ENCODE data around the gene CCSER1.

- TF ChIP-seq, protein P1, sequence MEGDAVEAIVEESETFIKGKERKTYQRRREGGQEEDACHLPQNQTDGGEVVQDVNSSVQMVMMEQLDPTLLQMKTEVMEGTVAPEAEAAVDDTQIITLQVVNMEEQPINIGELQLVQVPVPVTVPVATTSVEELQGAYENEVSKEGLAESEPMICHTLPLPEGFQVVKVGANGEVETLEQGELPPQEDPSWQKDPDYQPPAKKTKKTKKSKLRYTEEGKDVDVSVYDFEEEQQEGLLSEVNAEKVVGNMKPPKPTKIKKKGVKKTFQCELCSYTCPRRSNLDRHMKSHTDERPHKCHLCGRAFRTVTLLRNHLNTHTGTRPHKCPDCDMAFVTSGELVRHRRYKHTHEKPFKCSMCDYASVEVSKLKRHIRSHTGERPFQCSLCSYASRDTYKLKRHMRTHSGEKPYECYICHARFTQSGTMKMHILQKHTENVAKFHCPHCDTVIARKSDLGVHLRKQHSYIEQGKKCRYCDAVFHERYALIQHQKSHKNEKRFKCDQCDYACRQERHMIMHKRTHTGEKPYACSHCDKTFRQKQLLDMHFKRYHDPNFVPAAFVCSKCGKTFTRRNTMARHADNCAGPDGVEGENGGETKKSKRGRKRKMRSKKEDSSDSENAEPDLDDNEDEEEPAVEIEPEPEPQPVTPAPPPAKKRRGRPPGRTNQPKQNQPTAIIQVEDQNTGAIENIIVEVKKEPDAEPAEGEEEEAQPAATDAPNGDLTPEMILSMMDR (conservative IDR thresholded peaks at IDR 0.05; ENCODE audit: low read length), result no peak
- no peak for TF ChIP-seq EZH2phosphoT487 (IDR thresholded peaks at IDR 0.05; ENCODE audit: borderline replicate concordance)
Observed at GRCh38 chr4:91513326-91513725, 1386.1 kb downstream of the CCSER1 start.

Data from Loucy (cell line).